Stimulated activated CD4-positive, alpha-beta T cell treated with anti-CD3 and anti-CD28 coated beads, Interleukin-1b, Interleukin-23, amount 100 ng/mL, for 4 hours (primary cell): ENCODE results near the gene KIRREL3.
"Not testable (repeated sequence)": the region's sequence is repeated elsewhere in the genome, so short reads cannot be mapped to it uniquely, and the experiment has no call there.

Experiments
- DNase-seq, 2 donors: peaks; one replicate each; pipeline ENCODE4 v3.0.0-alpha.2; 2020; ENCODE audit warnings: low read depth in 2 of 2

KIRREL3 gene

DNA sequence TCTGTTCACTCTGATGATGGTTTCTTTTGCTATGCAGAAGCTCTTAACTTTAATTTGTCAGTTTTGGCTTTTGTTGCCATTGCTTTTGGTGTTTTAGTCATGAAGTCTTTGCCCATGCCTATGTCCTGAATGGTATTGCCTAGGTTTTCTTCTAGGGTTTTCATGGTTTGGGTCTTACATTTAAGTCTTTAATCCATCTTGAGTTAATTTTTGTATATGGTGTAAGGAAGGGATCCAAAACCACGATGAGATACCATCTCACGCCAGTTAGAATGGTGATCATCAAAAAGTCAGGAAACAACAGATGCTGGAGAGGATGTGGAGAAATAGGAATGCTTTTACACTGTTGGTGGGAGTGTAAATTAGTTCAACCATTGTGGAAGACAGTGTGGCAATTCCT, 48.0 kb downstream of the KIRREL3 start:
- DNase-seq = not testable (repeated sequence)

DNA sequence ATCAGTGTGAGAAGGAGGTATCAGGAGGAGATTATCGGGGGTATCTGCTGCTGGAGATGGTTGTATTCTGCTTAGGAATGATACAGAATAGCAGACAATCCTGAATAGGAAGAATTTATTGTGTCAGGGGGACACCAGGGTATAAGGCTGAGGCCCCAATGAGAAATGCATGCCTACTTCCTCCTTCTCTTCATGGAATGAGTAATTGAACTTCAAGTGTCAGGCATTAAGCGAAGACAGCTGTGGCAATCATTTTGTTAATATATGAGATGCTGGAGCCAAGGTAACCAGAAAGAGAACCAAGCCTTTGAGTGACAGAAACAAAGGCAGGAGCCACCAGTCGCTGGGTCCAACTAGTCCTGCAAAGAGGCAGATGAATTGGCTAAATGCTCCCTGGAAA, 49.1 kb downstream of the KIRREL3 start:
- DNase-seq = no peak

DNA sequence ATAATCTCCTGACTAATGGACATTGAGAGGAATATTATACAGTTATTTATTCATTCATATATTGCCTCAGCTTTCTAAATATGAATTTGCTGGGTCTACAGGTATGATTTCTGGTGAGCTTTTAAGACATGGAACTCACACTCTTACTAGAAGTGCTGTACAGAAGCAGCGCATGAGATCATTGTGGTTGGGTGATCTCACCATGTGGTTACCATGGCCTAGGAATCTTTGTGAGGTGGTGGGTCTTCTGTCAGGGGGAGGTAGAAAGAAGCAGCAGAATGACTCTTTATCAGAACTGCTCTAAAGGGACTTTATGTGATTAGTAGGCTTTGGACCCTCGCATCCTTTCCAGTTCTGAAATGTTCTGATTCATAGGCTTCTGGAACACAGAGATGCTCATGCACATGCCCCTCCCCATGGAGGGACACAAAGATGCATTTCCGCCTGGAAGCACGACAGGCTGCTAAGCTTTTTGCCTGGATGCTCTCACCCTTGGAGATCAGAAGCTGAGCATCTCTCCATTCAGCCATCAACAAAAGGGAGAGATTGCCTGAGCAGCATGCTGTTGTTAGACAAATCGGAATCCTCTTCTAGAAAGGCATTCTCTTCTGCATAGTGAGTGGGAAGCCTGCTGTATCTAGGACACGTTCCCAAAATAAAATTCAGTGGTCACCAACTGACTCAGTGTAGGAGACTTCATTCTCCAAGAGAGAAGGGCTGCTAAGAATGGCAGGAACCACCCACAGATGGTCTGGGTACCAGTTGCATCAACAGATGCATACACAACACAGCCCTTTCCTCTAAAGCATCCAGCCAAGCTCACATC, 51.3 kb downstream of the KIRREL3 start:
- no peak for DNase-seq

DNA sequence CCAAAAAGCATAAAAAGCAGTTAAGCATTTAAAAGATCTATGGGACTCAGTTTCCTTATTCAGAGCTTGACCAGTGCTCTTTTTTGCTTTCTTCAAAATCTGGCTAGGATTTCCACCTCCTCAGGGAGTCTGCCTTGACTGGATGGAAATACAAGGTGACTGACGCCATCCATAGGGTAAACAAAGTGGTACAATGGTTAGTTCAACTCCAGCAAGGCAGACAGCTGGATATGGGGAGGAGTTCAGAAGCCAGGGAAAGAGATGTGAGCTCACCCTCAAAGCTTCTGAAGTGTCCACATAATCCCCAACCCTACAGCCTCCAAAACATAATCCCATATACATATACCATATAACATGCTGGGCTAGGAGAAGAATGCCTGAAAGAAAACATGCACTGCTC, 52.0 kb downstream of the KIRREL3 start:
- DNase-seq = no peak

DNA sequence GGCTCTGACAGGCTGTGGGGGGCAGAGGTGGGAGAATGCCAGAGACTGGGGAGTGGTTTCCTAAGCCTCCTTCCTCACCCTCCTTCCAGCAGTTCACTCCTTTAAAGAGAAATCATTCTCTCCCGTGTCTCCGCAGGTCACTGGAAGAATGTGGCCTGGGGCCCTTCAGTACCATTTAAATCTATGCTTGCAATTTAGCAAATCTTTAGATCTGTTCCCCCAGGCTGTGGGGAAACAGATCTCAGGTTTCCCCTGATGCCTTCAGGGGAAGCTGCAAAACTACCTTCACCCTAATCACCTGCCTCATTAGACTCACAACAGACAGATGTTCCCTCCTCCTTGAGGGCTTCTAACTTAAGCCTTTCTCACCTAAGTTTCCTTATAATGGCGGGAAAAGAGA, 55.3 kb downstream of the KIRREL3 start:
- DNase-seq = no peak

DNA sequence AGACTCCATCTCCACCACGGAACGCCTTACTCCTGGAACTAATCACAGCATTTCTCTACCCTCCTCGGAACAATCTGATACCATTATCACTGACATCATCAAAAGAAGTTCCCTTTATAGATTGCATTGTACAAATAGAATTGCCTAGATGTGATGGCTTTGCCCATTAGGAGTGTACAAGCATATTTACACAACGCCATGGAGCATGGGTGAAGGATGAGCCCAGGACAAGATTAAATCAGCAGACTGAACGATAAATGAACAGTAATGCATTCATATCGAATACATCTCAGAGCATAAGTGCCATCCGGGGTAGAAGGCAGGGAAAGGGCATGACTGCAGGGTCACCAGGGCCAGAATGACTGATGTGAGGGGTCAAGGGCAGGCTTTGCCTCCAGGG, 57.3 kb downstream of the KIRREL3 start:
- no peak for DNase-seq

DNA sequence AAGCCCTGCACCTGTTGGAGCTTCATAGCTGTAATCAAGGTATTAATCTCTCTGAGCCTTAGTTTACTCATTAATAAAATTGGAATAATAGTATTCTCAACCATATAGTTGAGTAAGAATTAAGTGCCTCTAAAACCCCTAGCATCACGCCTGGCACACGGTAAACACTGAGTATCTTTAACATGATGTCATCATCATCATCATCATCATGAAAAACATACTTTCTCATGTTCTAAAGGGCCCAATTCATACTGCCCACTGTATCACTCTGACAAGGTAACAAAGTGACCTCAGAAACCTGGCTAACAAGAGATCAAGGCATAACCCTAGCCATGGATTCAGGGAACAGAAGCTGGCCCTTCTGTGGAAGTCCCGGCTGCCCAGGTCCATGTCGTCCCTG, 58.4 kb downstream of the KIRREL3 start:
- no peak for DNase-seq

DNA sequence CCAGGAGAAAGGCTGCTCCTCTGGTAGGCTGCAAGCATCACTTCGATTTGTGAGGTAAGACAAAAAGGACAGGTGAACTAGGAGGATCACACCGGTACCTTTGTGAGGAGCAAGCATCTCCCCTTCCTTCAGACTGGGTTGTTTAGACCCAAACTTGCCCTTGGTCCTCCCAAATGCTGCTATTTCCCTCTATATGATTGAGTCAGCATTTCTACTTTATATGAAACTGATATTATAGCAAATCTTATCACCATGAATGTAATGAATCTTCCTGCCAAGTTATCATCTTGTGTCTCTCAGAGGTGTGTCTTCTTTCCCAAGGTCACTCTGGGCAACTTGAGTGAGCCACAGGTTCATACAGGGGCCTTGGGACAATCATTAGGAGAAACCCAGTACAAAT, 61.0 kb downstream of the KIRREL3 start:
- no peak for DNase-seq

DNA sequence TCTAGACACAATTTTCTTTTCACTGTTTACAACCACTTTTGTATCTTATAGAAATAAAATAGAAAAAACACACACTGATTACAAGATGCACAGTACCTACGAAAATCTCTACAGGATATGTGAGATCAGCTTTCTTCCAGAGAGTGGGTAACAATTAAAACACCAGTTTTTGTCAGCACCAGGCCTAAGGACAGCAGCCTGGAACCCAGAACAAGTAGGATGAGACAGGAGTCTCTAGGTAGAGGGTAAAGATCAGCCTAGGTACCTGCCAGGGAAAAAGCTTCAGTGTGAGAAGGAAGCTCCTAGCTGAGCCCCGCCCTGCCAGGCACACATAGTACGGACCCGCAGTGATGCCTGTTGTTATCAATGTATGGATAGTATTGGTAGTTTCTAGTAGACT, 61.9 kb downstream of the KIRREL3 start:
- no peak for DNase-seq

DNA sequence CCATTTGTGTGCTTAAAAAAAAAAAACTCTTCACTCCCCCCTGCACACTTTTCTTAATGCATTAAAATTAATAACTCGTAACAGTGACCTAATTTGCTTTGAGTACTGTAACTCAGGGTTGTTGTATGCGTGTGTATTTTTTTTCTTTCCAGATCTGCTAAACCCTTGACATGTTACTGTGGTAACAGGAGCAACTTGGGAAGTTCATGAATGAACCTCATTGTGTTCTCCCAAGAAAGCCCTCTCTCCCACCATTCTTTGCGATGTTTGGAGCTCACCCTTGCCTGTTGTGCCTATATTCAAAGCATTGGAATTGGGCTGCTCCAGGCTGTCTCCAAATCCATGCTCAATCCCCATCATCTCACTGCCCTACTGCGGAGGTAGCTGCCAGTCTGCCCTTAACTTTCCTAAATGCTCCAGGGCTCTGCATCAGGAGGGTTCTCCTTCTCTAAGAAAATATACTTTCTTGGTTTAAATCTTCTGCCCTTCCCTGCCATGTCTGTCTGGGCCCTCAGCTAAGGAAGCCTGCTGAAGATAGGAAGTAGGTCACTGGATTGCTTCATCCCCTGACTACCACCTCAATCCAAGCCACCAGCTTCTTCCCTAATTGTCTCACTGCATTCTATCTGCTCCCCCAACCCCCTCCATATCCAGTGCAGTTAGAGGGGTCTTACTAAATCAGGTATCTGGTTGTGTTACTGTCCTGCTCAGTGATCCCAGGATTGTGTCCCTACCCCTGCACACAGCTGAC, 70.3 kb downstream of the KIRREL3 start:
- DNase-seq = no peak

DNA sequence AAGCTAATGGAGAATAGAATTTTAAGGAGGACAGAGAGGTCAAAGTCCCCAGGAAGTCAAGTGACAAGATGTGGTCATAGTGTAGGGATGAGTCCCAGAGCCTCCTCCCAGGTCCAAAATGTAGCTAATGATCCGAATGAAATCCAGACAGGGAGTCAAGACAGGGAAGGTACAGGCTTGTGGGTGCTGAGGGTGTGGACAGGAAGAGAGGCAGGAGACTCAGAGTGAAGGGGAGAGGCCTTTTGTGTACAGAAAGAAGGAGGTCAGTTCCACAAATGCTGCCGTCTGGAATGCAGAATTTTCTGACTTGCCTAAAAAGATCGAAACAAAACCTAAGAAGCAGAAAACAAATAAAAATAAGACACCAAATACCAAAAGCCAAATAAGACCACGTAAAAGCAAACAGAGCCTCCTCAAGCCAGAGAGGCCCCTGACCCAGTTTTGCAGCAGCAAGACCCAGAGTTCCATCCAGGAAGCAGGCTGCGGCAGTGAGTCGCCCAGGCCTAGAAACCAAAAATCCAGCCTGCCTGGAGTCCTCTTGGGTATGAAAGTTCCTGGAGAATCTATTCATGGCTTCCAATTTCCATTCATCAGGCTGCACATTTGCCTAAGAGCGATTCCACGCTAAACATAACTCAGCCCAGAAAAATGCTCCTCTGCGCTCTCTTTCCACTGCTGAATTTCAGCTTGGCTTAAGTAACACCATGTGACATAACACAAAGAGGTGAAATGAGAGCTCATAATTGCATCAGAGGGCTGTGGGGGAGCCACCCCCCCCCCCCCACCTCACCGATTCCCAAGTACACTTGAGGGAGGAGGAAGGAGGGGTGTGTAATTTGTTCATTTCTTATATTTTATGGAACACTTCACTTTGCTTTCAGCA, 71.2 kb downstream of the KIRREL3 start:
- no peak for DNase-seq

DNA sequence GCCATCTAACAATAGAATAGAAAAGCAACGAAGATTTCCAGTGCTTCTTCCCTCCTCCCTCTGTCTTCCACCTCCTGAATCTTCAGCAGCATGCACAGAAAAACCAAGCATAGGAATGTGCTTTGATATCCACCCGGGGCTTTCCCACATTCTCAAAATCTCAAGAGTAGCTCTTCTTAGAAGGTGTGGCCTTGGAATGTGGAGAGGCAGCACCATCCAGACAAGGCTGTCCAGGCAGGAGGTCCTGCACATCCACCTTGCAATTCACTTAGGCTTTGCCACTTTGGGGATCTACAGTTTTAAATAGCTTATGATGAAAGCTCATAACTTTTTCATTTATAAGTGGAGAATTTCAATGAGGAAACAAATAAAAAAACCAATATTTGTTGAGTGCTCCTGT, 72.9 kb downstream of the KIRREL3 start:
- no peak for DNase-seq

DNA sequence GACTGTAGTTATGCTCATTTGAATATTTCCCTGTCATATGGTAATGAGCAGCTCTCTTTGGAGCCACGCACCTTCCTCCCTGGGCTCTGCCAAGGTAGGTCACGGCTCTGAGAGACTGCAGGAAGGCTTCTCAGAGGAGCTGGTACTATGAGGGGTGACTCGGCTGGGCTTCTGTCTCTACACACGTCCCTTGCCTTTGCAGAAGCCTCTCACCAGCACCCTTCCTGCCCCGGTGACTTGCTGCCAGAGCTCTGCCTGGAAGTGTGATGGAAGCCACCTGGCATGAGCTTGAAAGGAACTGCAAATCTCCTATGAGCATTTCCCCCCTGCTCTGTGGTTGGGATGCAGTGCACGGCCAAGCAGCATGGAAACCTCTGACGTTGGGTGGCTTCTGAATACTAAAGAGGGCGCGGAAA, 74.2 kb downstream of the KIRREL3 start:
- DNase-seq = no peak

DNA sequence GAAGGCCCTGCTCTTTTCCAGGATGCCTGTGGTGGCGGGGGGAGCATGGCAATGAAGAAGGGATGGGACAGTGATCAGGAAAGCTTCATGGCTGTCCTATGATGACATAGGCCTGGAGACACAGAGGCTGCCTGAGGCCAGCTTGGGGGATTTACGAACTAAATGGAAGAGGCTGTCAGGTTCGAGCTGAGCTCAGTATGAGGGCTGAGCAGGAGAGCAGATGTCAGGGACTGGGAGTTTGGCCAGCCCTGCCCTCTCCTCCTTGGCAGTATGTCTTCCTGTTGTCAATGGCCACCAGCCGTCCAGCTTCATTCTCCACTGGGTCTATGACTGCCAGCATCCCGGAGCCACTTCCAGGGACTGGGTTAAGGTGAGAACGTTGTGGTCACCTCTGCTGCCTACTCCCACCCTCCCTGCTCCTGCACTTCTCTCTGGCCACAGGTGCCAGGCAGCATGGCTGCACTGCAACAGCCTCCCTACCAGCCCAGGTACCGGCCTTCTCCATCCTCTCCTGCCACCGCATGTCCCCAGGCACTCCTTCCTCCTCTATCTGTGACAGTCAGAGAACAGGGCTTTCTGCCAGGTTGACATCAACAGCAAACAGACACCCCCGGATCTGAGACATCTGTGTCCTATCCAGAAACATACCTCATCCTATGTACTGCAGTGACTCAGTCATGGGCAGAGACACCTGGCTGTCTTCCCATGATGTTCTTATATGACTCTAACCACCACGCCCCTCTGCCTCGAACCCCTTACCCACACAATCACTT, 75.1 kb downstream of the KIRREL3 start:
- no peak for DNase-seq

DNA sequence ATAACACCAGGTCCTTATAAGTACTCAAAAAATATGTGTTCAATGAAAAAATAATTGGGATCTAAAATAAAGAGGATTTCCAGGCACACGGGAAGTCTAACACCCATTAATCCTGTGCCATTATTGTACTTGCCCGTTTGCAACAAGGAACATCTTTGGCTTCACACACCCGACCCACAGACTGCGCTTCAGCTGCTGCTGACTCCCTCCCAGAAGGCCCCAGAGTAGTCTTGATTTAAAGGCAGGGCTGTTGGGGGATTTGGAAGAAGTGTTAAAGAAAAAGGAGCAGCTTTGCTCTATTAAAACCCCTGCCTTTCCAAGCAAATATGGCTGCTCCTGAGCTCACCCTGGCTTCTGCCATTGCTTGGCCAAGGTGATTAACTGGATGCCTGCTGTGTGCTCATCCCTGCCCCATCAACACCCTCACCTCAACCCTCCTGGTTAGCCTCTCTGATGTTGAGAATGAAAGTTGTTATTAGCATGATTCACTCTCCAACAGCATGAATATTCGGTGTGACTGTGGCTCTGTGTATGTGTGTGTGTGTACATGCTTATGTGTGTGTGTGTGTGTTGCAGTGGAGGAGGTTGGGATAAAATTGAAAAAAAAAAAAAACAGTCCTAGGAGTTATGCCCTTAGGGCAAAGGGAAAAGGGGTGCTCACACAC, 76.1 kb downstream of the KIRREL3 start:
- DNase-seq = no peak

DNA sequence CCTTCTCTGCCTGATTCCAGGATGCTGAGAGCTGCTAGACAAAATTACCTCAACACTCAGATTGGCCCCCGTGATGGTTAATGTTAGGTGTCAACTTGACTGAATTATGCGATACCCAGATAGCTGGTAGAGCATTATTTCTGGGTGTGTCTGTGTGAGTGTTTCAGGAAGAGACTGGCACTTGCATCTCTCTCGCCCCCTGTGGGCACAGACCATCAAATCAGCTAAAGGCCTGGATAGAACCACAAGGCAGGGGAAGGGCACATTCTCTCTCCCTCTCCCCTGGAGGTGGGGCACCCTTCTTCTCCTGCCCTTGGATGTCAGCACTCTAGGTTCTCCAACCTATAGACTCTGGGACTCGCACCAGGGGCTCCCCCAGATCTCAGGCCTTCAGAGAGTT, 79.7 kb downstream of the KIRREL3 start:
- no peak for DNase-seq

DNA sequence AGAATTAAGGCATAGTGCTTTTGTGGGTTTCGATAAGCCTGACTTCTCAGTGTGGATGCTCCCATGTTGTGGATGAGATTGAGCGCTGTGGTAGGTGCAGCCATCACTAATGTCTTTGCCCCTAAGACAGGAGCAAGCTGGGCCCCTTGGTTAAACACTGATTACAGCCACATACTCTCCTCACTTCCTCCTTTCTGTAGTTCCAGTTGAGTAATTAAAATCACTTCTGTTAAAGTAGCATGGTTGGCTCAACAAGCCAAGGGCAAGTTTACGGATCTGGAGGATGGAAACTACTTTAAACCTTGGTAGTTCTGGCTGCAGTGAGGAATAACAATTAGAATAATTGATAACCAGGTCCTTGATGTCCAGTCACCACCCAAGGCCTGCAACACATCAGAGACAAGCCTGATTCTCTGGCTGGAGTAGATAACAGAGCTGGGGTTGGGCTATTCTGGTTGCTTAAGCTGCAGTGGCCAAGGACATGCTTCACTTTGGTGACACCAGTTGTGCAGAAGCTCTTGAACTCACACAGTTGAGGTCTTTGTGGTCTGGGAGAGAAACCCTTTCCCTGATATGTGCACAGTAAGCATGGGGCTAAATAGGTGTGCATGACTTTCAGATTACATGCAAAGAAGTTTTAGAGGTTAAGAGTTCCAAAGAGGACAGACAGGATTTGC, 81.3 kb downstream of the KIRREL3 start:
- DNase-seq = no peak

DNA sequence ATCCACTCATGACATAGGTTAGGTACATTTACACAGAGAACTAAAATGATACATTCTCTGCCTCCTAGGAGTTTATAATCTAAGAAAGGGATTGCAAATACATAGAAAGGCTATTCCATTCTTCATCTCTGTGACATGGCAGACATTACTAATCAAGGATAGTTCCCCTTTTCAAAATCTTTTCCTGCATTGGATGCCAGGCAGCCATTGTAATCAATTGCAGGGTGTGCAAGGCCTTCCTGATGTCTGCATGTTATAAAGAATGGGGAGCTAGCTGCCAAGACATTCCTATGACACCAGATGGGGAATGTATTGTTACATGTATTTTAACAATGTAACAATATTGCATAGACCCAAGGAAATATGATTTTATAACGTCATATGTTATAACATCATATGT, 82.0 kb downstream of the KIRREL3 start:
- no peak for DNase-seq

DNA sequence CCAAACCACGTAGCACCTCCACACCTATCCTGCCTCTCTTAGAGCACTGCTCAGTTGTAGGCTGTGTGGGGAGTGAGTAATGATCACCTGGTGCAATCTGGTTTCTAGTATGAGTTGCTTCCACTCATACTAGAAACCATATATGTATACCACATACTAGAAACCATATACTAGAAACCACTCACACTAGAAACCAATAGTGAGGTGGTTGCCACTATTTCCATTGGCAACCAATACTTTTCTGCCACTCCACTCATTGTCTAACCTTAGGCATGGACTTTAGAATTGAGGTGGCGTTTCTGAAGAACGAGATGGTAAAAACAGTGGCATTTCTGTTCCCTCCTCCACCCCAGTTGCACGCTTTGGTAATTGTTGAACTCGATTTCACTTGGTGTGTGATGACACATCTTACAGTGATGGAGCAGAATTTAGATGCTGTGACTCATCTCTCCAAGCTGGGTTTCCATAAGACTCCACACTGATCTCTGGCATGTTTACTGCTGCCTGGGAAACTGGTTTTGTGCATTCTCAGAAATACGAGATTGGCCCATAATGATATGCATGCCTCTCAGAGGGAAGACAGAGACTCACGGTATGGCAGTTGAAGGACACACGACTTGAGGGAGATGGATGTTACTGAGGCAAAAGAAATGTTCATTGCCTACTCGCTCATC, 82.9 kb downstream of the KIRREL3 start:
- no peak for DNase-seq

DNA sequence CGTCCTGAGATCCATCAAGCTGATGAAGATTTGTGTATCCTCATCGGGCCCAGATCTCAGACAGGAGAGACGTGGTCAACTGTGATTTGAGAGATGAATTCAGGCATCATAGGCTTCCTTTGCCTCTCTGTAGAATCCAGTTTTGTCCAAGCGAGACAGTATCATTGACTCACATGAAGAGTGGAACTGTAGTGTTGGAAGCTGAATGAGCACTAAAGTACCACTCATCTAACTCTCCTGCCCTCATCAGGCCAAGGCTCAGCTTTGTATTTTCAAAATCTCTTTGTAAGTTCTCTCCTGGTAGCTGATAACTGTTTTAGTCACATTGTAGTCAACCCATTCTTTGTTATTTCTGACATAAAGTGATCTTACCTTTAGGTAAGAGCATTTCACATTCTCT, 85.1 kb downstream of the KIRREL3 start:
- DNase-seq = no peak
